Amniotic stem cell (primary cell): ENCODE results near the gene ZDHHC12.

Source experiments
- DNase-seq: peaks from one replicate; lab custom pipeline; 2025; lab: John Stamatoyannopoulos, UW

Gene ZDHHC12

DNA sequence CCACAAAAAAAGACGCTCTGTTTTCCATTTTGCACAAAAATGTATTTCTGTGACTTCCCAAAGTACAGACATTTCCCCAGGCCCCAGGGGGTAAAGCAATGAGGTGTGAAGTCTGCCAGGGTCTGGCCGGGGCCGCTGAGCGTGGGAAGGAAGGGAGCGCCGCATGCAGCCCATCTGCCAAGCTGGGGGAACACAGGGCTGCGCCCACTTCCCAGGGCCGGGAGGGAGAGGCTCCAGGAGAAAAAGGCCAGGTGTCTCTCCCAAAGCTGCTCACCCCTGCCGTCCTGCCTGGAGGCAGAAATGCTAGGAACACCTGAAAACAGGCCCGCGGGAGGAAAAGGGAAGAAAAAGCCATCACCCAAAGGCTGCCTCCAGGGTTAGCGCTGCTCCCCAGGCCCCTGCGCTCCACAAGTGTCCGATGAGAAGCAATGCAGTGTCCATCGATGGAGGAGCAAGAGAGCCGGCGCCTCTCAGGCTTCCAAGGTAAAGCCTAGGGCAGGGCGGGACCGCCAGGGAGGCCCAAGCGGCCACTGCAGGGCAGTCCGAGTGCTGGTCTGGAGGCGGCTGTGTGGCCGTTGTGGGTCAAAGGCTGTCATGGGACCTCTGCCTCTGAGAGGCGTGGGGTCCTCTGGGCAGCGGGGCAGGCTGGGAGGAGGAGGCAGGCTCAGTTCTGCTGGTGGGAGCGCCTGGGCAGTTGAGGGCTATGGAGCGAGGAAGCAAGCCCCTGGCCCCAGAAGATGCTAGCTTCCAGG lies 6.0 kb upstream of the ZDHHC12 start:
- DNase-seq: no peak

GRCh38 chr9:128729302-128729701 lies 5.4 kb upstream of the ZDHHC12 start:
- no peak for DNase-seq

DNA sequence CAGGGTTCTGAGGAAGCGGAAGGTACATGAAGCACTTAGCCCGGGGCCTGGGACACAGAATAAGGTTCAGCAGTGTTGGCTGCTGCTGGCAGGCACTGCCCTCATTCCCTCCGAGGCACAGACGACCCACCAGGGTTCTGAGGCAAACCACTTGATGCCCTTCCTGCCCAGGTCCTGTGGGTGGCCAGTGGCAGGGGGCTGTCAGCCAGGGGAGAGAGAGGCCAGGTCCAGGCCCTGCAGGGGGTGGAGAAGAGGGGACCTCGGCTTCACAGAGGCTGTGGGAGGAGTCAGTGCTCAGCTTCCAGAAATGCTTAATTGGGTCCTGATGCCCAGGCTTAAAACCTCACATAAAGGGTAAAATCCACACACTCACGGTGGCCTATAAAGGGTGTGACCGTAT lies 4.4 kb upstream of the ZDHHC12 start:
- DNase-seq: no peak

- DNase-seq: no peak
Measured at GRCh38 chr9:128727640-128728248, 3.8 kb upstream of the ZDHHC12 start.

DNA sequence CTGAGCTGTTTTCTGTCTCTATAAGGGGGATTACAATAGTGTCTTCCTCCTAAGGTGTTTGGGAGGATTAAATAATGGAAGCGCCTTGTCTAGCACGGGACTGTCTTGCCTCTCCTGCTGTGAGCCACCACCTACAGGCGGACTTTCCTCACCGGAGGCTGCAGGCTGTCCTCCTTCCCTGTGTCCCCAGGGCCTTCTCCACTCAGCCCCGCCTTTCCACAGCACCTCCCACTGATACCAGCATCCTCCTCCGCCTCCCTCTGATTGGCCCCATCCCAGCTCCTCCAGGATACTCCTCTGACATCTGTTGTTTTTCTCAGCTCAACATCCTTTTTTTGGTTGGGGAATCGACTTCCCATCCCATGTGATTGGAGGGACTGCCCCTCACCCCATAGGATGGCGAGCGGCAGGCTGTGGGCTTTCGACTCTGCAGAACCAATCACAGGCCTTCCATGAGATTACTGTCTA lies 851 bp upstream of the ZDHHC12 start:
- DNase-seq: peak; percentile 7

GRCh38 chr9:128723352-128723865 lies 518 bp downstream of the ZDHHC12 start:
- no peak for DNase-seq

DNA sequence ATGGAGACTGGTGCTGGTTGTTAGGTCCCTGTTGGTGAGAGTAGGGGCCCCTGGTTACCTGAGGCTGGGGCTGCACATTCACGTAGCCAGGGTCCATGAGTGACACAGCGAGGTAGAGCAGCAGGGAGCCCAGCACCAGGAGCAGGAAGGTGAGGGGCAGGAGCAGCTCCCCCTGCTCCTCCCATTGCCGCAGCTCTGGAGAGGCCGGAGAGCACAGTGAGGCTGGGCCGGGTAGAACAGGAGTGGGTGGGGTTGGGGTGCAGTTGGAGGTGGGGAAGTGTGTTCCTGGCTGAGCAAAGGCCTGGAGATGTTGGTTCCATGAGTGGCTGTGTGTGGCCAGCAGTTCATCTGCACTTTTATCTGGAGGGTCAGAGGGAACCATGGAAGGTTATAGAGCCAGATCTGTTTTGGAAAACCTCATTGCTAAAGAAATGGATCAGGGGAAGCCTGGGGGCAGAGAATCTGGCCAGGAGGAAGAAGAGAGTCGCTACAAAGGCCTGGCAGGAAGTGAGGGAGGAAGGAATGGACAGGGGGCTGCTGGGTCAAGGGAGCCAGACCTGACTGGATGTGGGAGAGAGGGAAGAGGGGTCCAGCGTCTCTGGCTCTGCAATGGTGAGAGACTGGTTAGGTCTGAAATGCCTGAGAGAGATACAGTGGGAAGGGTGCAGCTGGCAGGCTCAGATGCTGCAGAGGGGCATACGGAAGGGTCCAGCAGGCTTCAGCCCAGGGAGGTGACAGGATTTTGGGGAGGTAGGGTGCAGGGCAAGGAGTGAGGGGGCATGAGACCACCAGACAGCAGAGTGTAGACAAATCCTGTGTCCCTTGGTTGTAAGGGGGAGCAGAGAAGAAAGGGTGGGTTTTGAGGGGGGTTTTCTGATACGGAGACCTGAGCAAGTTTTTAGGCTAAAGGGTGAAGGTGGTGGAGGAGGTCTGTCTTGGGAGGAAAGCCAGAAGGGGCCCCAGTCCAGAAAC lies 1.3 kb downstream of the ZDHHC12 start:
- no peak for DNase-seq

DNA sequence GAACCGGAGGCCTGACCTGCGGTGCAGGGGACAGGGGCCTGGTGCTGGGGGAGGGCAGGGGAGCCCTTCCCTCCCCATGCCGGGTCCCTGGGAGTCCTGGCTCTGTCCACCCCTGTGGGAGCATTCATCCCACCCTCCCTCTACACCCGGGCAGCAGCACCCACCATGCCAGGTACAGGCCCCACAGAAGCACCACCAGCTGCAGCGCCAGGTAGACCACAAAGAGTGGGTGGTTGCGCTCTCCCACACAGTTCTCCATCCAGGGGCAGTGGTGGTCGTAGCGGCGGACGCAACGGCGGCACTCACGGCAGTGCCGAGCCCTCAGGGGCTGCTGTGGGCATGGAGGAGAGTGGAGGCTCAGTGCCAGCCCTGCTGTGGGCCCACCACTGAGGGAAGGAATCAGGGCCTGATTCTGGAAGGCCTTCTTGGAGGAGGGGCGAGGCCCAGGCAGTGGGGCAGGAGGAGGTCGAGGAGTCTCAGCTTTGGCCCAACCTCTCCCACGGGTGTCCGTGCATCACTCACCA lies 2.4 kb downstream of the ZDHHC12 start:
- no peak for DNase-seq

DNA sequence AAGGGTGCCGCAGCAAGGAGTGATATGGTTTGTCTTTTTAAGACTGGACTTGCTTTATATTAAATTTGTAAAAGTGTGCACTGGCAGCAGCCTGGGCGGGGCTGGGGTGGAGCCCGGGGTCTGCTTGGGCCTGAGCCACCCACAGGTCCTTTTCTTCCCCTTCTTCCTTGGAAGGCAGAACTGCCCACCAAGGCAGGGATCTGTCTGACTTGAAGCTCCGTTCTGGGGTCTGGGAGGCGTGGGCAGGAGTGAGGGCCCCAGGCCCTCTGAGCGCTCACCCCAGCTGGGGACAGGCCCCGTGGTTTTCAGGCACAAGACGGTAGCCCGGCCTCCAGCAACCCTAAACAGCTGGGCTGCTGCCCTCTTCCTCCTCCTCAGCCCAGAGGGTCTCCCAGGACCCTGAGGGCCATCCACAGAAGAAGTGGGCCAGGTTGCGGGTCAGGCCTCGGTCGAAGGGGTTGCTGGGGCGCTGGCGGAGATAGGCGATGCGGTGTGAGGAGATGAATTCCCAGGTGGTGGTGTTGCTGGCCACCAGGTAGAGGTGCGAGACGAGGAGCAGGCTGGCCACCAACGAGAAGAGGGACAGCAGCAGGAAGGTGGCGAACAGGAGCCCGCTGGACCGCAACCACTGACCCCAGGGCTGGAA lies 3.0 kb downstream of the ZDHHC12 start:
- no peak for DNase-seq

DNA sequence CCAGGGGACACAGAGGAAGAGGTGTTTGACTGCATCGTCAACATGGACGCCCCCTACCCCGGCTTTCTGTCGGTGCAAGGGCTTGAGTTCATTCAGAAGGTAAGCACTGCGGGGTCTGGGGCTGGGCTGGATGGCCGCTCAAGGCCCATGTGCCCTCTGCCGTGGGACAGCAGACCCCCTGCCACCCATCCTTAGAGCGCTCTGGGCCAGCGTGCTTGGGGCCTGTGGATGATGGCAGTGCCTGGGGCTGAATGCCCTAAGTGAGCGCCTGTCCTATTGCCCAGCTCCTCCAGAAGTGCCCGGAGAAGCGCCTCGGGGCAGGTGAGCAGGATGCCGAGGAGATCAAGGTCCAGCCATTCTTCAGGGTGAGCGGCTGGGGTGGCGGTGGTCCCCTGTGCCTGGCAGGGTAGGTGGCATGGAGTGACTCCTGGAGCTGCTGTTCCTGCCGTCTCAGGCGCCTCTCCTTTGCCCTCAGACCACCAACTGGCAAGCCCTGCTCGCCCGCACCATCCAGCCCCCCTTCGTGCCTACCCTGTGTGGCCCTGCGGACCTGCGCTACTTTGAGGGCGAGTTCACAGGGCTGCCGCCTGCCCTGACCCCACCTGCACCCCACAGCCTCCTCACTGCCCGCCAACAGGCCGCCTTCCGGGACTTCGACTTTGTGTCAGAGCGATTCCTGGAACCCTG lies 3.9 kb downstream of the ZDHHC12 start:
- DNase-seq: no peak

- DNase-seq: no peak
Measured at GRCh38 chr9:128718475-128718874, 5.5 kb downstream of the ZDHHC12 start.

GRCh38 chr9:128718047-128718446 lies 5.9 kb downstream of the ZDHHC12 start:
- DNase-seq: no peak

GRCh38 chr9:128716581-128717254 lies 7.2 kb downstream of the ZDHHC12 start:
- no peak for DNase-seq

- no peak for DNase-seq
Measured at GRCh38 chr9:128715436-128715750, 8.5 kb downstream of the ZDHHC12 start.

DNA sequence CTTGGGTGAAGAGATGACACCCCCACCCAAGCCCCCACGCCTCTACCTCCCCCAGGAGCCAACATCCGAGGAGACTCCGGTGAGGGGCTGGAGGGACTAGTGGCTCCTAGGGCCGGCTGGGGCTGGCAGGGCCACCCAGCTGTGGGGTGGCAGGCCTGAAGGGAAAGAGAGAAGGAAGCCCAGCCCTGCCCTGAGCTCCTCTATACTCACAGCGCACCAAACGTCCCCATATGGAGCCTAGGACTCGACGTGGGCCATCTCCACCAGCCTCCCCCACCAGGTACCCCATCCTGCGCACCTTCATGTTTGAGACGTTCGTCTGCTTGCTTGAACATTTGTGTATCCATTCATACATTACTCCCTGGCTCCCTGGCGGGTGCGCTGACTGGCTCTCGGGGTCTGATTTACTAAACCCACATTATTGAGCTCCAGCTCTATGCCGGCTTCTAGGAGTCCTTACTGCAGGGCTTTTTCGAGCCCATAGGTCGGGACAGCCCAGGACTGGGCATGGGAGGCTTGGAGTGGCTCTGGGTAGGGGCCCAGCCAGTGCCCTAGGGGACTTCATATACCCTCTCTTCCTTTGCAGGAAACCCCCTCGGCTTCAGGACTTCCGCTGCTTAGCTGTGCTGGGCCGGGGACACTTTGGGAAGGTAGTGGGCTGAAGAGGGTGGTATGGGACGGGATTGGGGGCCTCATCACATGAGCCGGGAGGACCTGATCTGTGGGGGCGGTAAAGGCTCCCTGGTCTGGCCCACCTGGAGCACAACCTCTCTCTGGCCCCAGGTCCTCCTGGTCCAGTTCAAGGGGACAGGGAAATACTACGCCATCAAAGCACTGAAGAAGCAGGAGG lies 9.1 kb downstream of the ZDHHC12 start:
- no peak for DNase-seq

GRCh38 chr9:128713941-128714573 lies 9.9 kb downstream of the ZDHHC12 start:
- DNase-seq: no peak

DNA sequence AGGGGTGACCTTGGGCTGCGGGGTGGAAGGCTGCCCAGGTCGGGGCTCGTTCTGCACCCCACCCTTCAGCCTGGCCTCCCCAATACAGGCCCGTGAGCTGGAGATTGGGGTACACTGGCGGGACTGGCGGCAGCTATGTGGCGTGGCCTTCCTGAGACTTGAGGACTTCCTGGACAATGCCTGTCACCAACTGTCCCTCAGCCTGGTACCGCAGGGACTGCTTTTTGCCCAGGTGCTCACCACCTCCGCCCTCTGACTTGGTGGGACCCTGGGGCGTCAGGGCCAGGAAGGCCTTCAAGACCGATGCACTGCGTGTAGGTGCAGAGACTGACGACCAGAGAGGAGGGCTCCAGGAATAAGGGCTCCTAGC lies 10.5 kb downstream of the ZDHHC12 start:
- DNase-seq: no peak

- no peak for DNase-seq
Measured at GRCh38 chr9:128712451-128713410, 11.2 kb downstream of the ZDHHC12 start.
